Neural cell (in vitro differentiated cells): ENCODE data around the gene DIDO1. TPM values are rescaled to one million over a fixed set of nuclear protein-coding genes. Genes with fewer than 3 reads are reported as not detected.

Experiments
- H2AFZ ChIP-seq: fragments of 200-600, 300-800 bp; sonication (generic), shearing (Covaris generic); 2 replicates; pipeline ENCODE4 v1.6.0; 2014; ENCODE audit warnings: low read depth, mild to moderate bottlenecking, antibody characterized with exemption, low read length, moderate library complexity
- H3F3A ChIP-seq: fragments of 200-600 bp; shearing (Covaris generic); 2 replicates; pipeline ENCODE4 v1.6.1; 2016; ENCODE audit warnings: mild to moderate bottlenecking, moderate library complexity, mixed read lengths, antibody characterized with exemption, low read length; ENCODE audit not compliant: insufficient read depth, poor library complexity, severe bottlenecking
- H3K27ac ChIP-seq: fragments of 200-600, 300-800 bp; sonication (generic), shearing (Covaris generic); 2 replicates; pipeline ENCODE4 v1.5.1; 2014; ENCODE audit warnings: mild to moderate bottlenecking, low read length, moderate library complexity
- H3K27me3 ChIP-seq: fragments of 300-800, 200-600 bp; sonication (generic), shearing (Covaris generic); 2 replicates; pipeline ENCODE4 v1.6.0; 2014; ENCODE audit warnings: mild to moderate bottlenecking, low read depth, low read length, moderate library complexity; ENCODE audit not compliant: insufficient read depth
- H3K36me3 ChIP-seq: fragments of 300-800, 200-600 bp; sonication (generic), shearing (Covaris generic); 2 replicates; pipeline ENCODE4 v1.5.1; 2014; ENCODE audit warnings: mild to moderate bottlenecking, antibody characterized with exemption, low read length, moderate library complexity; ENCODE audit not compliant: insufficient read depth
- H3K4me2 ChIP-seq: fragments of 300-800, 200-600 bp; sonication (generic), shearing (Covaris generic); 2 replicates; pipeline ENCODE4 v1.6.0; 2014; ENCODE audit warnings: mild to moderate bottlenecking, low read length
- H3K4me3 ChIP-seq: fragments of 300-800, 200-600 bp; sonication (generic), shearing (Covaris generic); 2 replicates; pipeline ENCODE4 v1.5.1; 2014; ENCODE audit warnings: mild to moderate bottlenecking, low read length, moderate library complexity
- H3K79me2 ChIP-seq: fragments of 200-600 bp; shearing (Covaris generic); replicated peaks from 2 replicates; pipeline ENCODE4 v1.6.0; 2014; ENCODE audit warnings: mild to moderate bottlenecking, low read length, moderate library complexity; ENCODE audit not compliant: insufficient read depth
- H3K9ac ChIP-seq: fragments of 300-800, 200-600 bp; sonication (generic), shearing (Covaris generic); 2 replicates; pipeline ENCODE4 v1.6.1; 2016; ENCODE audit warnings: mild to moderate bottlenecking, low read length, mixed read lengths
- H3K9me2 ChIP-seq: fragments of 200-600 bp; shearing (Covaris generic); 2 replicates; pipeline ENCODE4 v1.6.1; 2016; ENCODE audit warnings: mild to moderate bottlenecking, low read length, mixed read lengths; ENCODE audit not compliant: insufficient read depth
- H3K9me3 ChIP-seq: fragments of 200-600, 300-800 bp; sonication (generic), shearing (Covaris generic); 2 replicates; pipeline ENCODE4 v1.6.1; 2016; ENCODE audit warnings: mild to moderate bottlenecking, mixed run types, low read length, moderate library complexity, mixed read lengths
- H4K20me1 ChIP-seq: fragments of 200-600 bp; shearing (Covaris generic); 2 replicates; pipeline ENCODE4 v1.6.1; 2016; ENCODE audit warnings: mild to moderate bottlenecking, mixed run types; ENCODE audit not compliant: insufficient read depth
- CTCF ChIP-seq: fragments of 450-650 bp; IDR thresholded peaks from 2 replicates; pipeline ENCODE4 v1.5.1; 2014; ENCODE audit warnings: antibody characterized with exemption, mild to moderate bottlenecking, moderate library complexity; ENCODE audit not compliant: poor library complexity, severe bottlenecking
- EP300 ChIP-seq: fragments of 450-650 bp; conservative IDR thresholded peaks from 2 replicates; pipeline ENCODE4 v1.6.1; 2014; ENCODE audit warnings: antibody characterized with exemption, mild to moderate bottlenecking, moderate library complexity; ENCODE audit not compliant: poor library complexity, severe bottlenecking
- EZH2 ChIP-seq: fragments of 200-600, 300-800 bp; shearing (Covaris generic), sonication (generic); IDR thresholded peaks from 2 replicates; pipeline ENCODE4 v1.6.1; 2014; ENCODE audit warnings: antibody characterized with exemption, low read length, borderline replicate concordance, mild to moderate bottlenecking; ENCODE audit not compliant: insufficient read depth, poor library complexity, severe bottlenecking
- MXI1 ChIP-seq: fragments of 450-650 bp; conservative IDR thresholded peaks from 2 replicates; pipeline ENCODE4 v1.6.1; 2014; ENCODE audit warnings: antibody characterized with exemption, mild to moderate bottlenecking; ENCODE audit not compliant: poor library complexity, severe bottlenecking
- POLR2AphosphoS5 ChIP-seq: IDR thresholded peaks from 2 replicates; pipeline ENCODE4 v1.6.1; 2012
- RAD21 ChIP-seq: fragments of 450-650 bp; conservative IDR thresholded peaks from 2 replicates; pipeline ENCODE4 v1.6.1; 2014; ENCODE audit warnings: antibody characterized with exemption, mild to moderate bottlenecking, moderate library complexity
- REST ChIP-seq: IDR thresholded peaks from 2 replicates; pipeline ENCODE4 v1.6.1; 2012; ENCODE audit warnings: borderline replicate concordance
- SMC3 ChIP-seq: fragments of 450-650 bp; conservative IDR thresholded peaks from 2 replicates; pipeline ENCODE4 v1.6.1; 2014; ENCODE audit warnings: antibody characterized with exemption, mild to moderate bottlenecking, moderate library complexity; ENCODE audit not compliant: poor library complexity
- TAF1 ChIP-seq: IDR thresholded peaks from 2 replicates; pipeline ENCODE4 v1.6.1; 2012; ENCODE audit warnings: low read depth
- polyA plus RNA-seq: library from polyadenylated mRNA; depleted of rRNA; stranded (reverse); fragments of >200 nt; gene quantifications from 2 replicates; pipeline ENCODE4 v1.2.3, GENCODE V29; 2014

DIDO1 gene
- polyA plus RNA-seq, 1 donor from 2014 or later, result 42.8 TPM

- H4K20me1 ChIP-seq, result no peaks in the 10 kb centered on the region
- H3K27me3 ChIP-seq, result no peaks in the 10 kb centered on the region
Measured at GRCh38 chr20:62890444-62890843, 35.9 kb downstream of the DIDO1 start.

GRCh38 chr20:62889871-62890270 is 36.4 kb downstream of the DIDO1 start:
- Histone ChIP-seq H3F3A (no peaks in the 10 kb centered on the region), H3K27ac (no peak overlapping the region), H3K9me3 (no peaks in the 10 kb centered on the region), H3K4me2 (no peak overlapping the region), H4K20me1 (no peaks in the 10 kb centered on the region), H3K9me2 (no peaks in the 10 kb centered on the region), H3K36me3 (peaks cover 13% of the 10 kb centered on the region), H3K27me3 (no peaks in the 10 kb centered on the region), H2AFZ (no peak overlapping the region), H3K79me2 (no peaks in the 10 kb centered on the region), H3K9ac (no peak overlapping the region), H3K4me3 (no peak overlapping the region)
- no peak for TF ChIP-seq MXI1
- no peak for TF ChIP-seq RAD21
- no peak for TF ChIP-seq SMC3
- no peak for TF ChIP-seq POLR2AphosphoS5
- no peak for TF ChIP-seq EZH2
- no peak for TF ChIP-seq TAF1
- no peak for TF ChIP-seq CTCF
- no peak for TF ChIP-seq EP300

More at GRCh38 chr20:62890444-62890843, 35.9 kb downstream of the DIDO1 start:
- Histone ChIP-seq H3K36me3 (peaks cover 13% of the 10 kb centered on the region), H3K27ac (no peak overlapping the region), H3F3A (no peaks in the 10 kb centered on the region), H3K9ac (no peak overlapping the region), H3K4me3 (no peak overlapping the region), H3K9me2 (no peaks in the 10 kb centered on the region), H3K9me3 (no peaks in the 10 kb centered on the region), H3K79me2 (no peaks in the 10 kb centered on the region), H3K4me2 (no peak overlapping the region), H2AFZ (no peak overlapping the region)
- no peak for TF ChIP-seq RAD21
- no peak for TF ChIP-seq SMC3
- TF ChIP-seq EZH2, result no peak
- no peak for TF ChIP-seq POLR2AphosphoS5
- no peak for TF ChIP-seq EP300
- TF ChIP-seq TAF1, result no peak
- no peak for TF ChIP-seq REST
- no peak for TF ChIP-seq MXI1
- TF ChIP-seq CTCF, result no peak
